K562 treated with DMSO at 1 percent for 24 hours (cell line): ENCODE results near the gene SLC37A1. TPM values are rescaled to one million over a fixed set of nuclear protein-coding genes. Genes with fewer than 3 reads are reported as not detected.

Experiments used
- total RNA-seq: library from RNA; unstranded; fragments of 300-600 nt; gene quantifications from 2 replicates; pipeline ENCODE4 v1.2.3, GENCODE V29; 2022; ENCODE audit warnings: low read depth; ENCODE audit not compliant: insufficient read depth

SLC37A1 gene
- 2.3 TPM in 2 replicates for total RNA-seq

GRCh38 chr21:42513151-42513984 is at the start of gene SLC37A1:
SLC37A1 (plus strand) TSS chr21:42513852; CDS start chr21:42518455, 4,603 bp downstream.

DNA sequence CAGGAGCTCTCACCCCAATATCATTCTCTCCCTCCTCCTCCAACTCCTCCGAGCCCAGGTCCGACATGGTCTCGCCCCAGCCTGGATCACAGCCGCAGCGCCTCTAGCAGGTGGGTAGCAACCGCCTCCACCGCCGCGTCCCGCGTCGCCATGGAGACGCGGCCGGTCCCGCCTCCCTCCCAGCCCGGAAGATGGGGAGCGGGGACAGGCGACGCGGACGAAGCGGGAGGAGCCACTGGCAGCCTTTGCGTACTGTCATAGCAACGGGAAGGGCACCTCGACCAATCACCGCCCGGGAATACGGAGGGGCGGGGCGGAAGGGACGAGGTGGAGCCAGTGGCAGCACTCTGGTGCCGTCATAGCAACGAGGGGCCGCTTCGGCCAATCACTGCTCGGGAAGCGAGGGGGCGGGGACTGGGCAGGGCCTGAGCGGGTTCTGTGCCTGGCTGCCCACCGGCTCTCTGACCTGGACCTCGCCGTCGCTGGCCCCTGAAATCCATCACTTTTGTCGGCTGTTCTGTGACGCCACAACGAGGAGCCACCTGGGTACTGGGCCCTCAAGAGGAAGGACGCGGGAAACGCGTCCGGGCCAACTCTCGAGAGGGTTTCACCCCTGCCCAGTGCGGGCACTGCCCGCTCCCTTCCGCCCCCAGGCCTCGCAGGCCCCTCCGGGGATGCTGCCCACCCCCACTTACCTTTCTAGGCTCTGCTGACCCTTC is 17.4 kb upstream of the SLC37A1 start, which contains the start of gene RSPH1:
TSS of gene RSPH1 (minus strand) at position 105 of the 719 bp plus-strand sequence. CDS start at position 67, 38 bp downstream.

Other genes with a start within 250 kb of the SLC37A1 start
- gene TFF3, start 198.4 kb upstream of the SLC37A1 start, total RNA-seq: not detected in 2 replicates
- not detected in 2 replicates for gene TFF2, start 162.9 kb upstream of the SLC37A1 start, total RNA-seq
- not detected in 2 replicates for gene TFF1, start 147.3 kb upstream of the SLC37A1 start, total RNA-seq
- not detected in 2 replicates for gene TMPRSS3, start 117.8 kb upstream of the SLC37A1 start, total RNA-seq
- 0.09 TPM in 1 of 2 replicates, not detected in the other for gene UBASH3A, start 110.0 kb upstream of the SLC37A1 start, total RNA-seq
- gene RSPH1, start 17.6 kb upstream of the SLC37A1 start, total RNA-seq: 0.24 TPM in 1 of 2 replicates, not detected in the other
- 0.15 and 0.23 TPM in 2 replicates for gene PDE9A, start 139.8 kb downstream of the SLC37A1 start, total RNA-seq